GM20000 (cell line): ENCODE results near the gene TRAF3IP1.

Experiments
- DNase-seq: peaks from one replicate; pipeline ENCODE4 v3.0.0; 2012; ENCODE audit warnings: low spot score
- TF ChIP-seq, protein P1 (sequence below): IDR thresholded peaks from 2 replicates; pipeline ENCODE4 v1.5.1; 2012; ENCODE audit warnings: mild to moderate bottlenecking, control low read depth; ENCODE audit errors: extremely low read depth, missing control alignments

TRAF3IP1 gene

DNA sequence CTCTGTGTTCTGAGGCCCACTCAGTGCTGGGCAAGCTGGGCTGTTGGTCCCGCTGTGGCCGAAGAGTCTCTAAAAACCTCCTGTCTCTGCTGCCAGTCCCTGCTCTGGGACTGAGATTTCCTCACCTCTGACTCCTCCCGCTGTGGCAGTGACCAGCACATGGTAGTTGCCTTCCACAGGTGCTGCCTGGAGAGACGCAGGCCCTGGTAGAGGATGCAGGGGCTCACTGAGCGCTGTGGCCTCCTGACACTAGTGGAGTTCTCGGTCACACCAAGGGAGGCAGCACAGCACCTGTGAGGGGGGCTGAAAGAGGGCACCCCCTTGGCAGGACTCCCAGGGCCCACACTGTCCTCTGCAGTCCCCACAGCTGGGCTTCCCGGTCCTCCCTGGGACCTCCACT is 102.6 kb downstream of the TRAF3IP1 start:
- DNase-seq, result no peak
- TF ChIP-seq, protein P1, sequence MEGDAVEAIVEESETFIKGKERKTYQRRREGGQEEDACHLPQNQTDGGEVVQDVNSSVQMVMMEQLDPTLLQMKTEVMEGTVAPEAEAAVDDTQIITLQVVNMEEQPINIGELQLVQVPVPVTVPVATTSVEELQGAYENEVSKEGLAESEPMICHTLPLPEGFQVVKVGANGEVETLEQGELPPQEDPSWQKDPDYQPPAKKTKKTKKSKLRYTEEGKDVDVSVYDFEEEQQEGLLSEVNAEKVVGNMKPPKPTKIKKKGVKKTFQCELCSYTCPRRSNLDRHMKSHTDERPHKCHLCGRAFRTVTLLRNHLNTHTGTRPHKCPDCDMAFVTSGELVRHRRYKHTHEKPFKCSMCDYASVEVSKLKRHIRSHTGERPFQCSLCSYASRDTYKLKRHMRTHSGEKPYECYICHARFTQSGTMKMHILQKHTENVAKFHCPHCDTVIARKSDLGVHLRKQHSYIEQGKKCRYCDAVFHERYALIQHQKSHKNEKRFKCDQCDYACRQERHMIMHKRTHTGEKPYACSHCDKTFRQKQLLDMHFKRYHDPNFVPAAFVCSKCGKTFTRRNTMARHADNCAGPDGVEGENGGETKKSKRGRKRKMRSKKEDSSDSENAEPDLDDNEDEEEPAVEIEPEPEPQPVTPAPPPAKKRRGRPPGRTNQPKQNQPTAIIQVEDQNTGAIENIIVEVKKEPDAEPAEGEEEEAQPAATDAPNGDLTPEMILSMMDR, result no peak

DNA sequence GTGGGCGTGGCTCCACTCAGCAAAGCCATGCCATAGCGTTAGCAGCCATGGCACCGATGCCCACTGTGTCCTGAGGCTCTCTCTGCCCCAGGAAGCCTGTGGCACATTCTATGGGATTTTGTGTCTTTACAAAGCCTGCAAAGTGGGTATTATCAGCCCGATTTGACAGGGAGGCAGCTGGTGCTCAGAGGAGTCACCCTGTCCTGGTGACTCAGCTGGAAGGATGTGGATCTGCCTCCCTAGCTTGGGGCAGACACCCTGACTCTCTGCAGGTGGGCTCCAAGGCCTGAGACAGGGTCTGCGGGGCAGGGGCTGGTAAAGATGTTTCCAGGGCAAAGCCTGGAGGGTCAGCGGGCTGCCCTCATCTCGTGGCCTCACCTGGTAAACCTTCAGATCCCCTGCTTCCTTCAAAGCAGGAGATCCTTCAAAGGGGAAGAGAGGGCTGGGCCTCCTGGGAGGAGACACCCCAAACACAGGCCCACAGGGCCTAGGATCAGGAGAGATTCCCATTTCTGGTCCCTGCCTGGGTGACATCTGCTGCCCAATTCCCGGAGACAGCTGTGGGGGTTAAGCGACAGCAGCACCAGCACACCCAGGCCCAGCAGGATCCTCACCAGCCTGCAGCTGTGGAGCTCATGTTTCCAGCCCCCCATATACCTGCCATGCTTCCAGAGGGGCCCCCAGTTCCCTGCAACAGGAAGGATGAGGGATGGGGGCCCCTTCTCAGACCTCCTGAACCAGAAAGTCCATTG is 103.4 kb downstream of the TRAF3IP1 start:
- TF ChIP-seq, protein P1, result no peak
- no peak for DNase-seq

DNA sequence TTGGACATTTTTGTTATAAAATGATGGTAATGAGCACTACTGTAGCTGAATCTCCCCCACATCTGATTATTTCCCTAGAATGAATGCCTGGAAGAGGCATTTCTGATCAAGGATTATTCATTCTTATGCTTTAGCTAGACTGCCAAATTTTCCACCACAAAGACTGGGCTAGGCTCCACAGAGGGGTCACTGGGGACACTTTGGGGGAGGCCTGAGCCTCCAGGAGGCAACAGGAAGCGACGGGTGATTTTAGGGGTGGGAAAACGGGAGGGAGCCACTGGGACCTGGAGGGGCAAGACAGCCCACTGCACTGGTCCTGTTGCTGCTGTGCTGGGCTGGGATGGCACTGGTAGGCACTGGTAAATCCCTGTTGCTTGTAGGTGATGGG is 104.0 kb downstream of the TRAF3IP1 start:
- no peak for DNase-seq
- TF ChIP-seq, protein P1, result no peak

DNA sequence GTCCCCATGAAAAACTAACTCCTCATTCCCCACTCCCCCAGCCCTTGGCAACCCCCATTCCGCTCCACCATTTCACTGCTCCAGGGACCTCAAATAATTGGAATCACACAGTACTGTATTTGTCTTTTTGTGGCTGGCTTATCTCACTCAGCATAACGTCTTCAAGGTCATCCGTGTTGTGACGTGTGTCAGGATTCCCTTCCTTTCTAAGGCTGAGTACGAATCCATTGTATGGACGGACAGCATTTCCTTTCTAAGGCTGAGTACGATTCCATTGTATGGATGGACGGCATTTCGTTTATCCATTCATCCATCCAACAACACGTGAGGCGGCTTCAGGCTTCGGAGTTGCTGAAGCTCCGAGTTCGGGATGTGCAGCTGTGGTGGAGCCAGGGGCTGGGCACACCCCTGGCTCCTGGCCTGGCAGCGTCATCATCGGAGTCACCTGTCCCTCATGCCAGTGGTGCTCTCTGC is 105.2 kb downstream of the TRAF3IP1 start:
- no peak for DNase-seq
- TF ChIP-seq, protein P1, result no peak

DNA sequence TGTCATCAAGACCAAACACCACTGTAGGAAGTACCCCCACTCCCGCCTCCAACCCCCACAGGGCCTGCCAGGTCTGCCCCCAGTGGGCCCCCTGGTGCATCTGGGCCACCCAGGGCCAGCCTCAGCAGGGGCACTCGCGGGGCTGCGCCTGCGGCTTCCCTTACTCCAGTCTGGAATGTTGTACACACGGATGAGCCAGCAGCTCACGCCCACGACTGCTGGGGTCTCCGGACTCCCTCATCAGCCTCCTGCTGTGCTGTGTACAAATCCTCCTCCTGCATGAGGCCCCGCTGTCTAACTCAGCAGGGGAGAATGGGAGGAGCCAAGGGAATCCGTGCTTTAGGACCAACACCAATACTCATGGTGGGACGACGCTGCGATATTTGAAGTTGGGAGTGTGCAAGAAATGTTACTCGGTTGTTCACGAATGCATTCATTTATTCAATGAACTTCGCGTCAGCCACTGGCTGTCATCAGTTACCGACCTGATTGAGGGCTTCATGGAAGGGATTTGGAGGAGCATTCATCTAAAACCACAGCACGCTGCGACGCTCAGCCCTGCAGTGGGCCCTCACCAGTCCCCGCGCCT is 105.8 kb downstream of the TRAF3IP1 start:
- peak; percentile 40 for DNase-seq
- TF ChIP-seq, protein P1, result no peak

DNA sequence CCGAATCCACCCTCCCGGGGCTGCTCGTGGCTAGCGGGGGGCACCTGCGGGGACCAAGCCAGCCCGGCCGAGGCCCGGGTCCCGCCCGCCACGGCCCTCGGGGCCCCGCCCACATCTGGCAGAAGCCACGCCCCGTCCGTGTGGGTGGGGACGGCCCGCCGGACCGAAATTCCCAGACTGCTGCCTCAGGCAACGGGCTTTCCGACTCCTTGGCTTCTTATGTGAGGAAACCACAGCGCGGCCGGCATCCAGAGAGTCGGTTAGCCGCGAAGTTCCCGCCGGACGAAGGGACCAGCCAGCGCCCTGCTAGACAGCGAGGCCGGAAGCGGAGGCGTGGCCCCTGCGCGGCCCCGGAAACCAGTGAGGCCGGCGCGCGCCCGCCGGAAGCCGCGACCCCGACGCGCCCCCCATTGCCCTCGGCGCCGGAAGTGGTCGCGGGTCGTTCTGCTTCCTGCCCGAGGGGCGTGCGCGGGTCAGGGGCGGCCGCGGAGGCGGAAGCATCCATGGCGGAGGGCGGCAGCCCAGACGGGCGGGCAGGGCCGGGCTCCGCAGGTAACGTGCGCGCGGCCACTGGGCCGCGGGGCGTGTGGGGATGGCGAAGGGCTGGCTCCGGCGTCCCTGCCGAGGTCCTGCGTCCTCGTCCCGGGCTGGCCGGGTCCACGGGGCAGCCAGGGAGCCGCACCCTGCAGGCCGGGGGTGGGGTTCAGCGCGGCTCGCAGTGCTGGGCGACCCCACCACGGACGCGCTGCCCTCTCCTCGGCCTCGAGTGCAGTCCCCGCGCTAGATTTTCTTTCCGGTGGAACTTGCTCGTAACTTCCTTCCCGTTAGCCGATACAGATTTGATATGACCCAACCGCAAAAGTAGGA is 106.5 kb downstream of the TRAF3IP1 start, which contains the start of gene ASB1:
ASB1 (plus strand) TSS at position 360 of the 867 bp plus-strand sequence; CDS start at position 504, 144 bp downstream.
- TF ChIP-seq, protein P1, result no peak
- DNase-seq, result peak; percentile 96
